HL-60 (cell line): ENCODE results near the gene ENTPD2.

Experiments
- DNase-seq, 2 experiments: peaks; one replicate each; pipeline ENCODE4 v3.0.0-alpha.2; 2010 to 2020; ENCODE audit warnings: low read depth in 1 of 2, low spot score in 1 of 2
- H3K27ac ChIP-seq: fragments of 250-450 bp; sonication (Bioruptor Pico); replicated peaks from 2 replicates; pipeline ENCODE4 v1.5.1; 2020; ENCODE audit warnings: mild to moderate bottlenecking, moderate library complexity
- H3K27me3 ChIP-seq: fragments of 250-450 bp; sonication (Bioruptor Pico); 2 replicates; pipeline ENCODE4 v1.5.1; 2021; ENCODE audit warnings: mild to moderate bottlenecking, moderate library complexity; ENCODE audit not compliant: insufficient read depth, poor library complexity, severe bottlenecking
- H3K4me3 ChIP-seq: replicated peaks from 2 replicates; pipeline ENCODE4 v1.5.1; 2011; ENCODE audit warnings: mild to moderate bottlenecking, control low read depth, low read length; ENCODE audit not compliant: insufficient read depth
- CTCF ChIP-seq: IDR thresholded peaks from one replicate; pipeline ENCODE4 v1.5.1; 2011; ENCODE audit warnings: low read length, control low read depth, inconsistent platforms; ENCODE audit not compliant: insufficient read depth
- GABPA ChIP-seq: IDR thresholded peaks from 2 replicates; pipeline ENCODE4 v1.6.1; 2012; ENCODE audit warnings: low read depth
- POLR2AphosphoS5 ChIP-seq: IDR thresholded peaks from 2 replicates; pipeline ENCODE4 v1.6.1; 2012; ENCODE audit warnings: low read depth
- REST ChIP-seq: IDR thresholded peaks from 2 replicates; pipeline ENCODE4 v1.6.1; 2012; ENCODE audit warnings: low read depth; ENCODE audit not compliant: insufficient replicate concordance
- SPI1 ChIP-seq: IDR thresholded peaks from 2 replicates; pipeline ENCODE4 v1.6.1; 2012; ENCODE audit warnings: low read depth, mild to moderate bottlenecking, borderline replicate concordance

Gene ENTPD2

GRCh38 chr9:137097761-137098462 lies 44.1 kb upstream of the ENTPD2 start:
- Histone ChIP-seq H3K27me3 (no peaks in the 10 kb centered on the region), H3K4me3 (no peak overlapping the region), H3K27ac (no peak overlapping the region)
- TF ChIP-seq CTCF: no peak
- TF ChIP-seq REST: no peak
- TF ChIP-seq SPI1: no peak
- TF ChIP-seq GABPA: no peak
- TF ChIP-seq POLR2AphosphoS5: no peak
- no peak for DNase-seq

- Histone ChIP-seq H3K4me3 (no peak overlapping the region), H3K27me3 (no peaks in the 10 kb centered on the region), H3K27ac (no peak overlapping the region)
- no peak for DNase-seq
- TF ChIP-seq SPI1: no peak
Measured at GRCh38 chr9:137096785-137097546, 43.1 kb upstream of the ENTPD2 start.

- H3K27ac ChIP-seq: no peak overlapping the region
- TF ChIP-seq CTCF: no peak
- TF ChIP-seq GABPA: no peak
- no peak for TF ChIP-seq POLR2AphosphoS5
- no peak for TF ChIP-seq REST
- TF ChIP-seq SPI1: no peak
- no peak for DNase-seq
- H3K4me3 ChIP-seq: no peak overlapping the region
- no peaks in the 10 kb centered on the region for H3K27me3 ChIP-seq
Measured at GRCh38 chr9:137095664-137096517, 42.0 kb upstream of the ENTPD2 start.
